B cell (primary cell): ENCODE measurements around the gene COL5A1. TPM values are rescaled to one million over a fixed set of nuclear protein-coding genes. Genes with fewer than 3 reads are reported as not detected.

Experiments used
- ATAC-seq: fragments of 200-7000 bp; cut with Tn5 transposase; one replicate; pipeline ENCODE4 v1.10.0; 2021; ENCODE audit warnings: low read depth, mild to moderate bottlenecking, moderate number of reproducible peaks, moderate library complexity
- CTCF ChIA-PET: fragments of 350-600 bp; sonication (Branson Sonifier 250); formaldehyde crosslinking; loops from one replicate; lab custom pipeline; 2021; ENCODE audit warnings: antibody characterized with exemption, inconsistent platforms; lab: Charles Lee
- POLR2A ChIA-PET: fragments of 350-600 bp; sonication (Branson Sonifier 250); formaldehyde crosslinking; loops from one replicate; lab custom pipeline; 2021; ENCODE audit warnings: antibody characterized with exemption; lab: Charles Lee
- DNase-seq: peaks from one replicate; pipeline ENCODE4 v3.0.0; 2013
- H2AFZ ChIP-seq: 2 replicates; pipeline ENCODE4 v1.6.1; 2012; ENCODE audit warnings: mild to moderate bottlenecking, low read depth, low read length; ENCODE audit not compliant: insufficient read depth, poor library complexity, severe bottlenecking
- H3K27ac ChIP-seq, 2 donors: 1 replicate in 1 of 2; 2 replicates in 1 of 2; pipeline ENCODE4 v1.5.1; 2012 to 2013; ENCODE audit warnings: low read length in 2 of 2, mild to moderate bottlenecking in 2 of 2, moderate library complexity in 1 of 2
- H3K27me3 ChIP-seq, 4 experiments: fragments of 200-600 bp in 1 of 4; sonication (generic) in 1 of 4; replicated peaks in 1 of 4; 1 replicate in 2 of 4; 2 replicates in 2 of 4; pipeline versions ENCODE4 v1.6.1 to v1.7.0; 2013 to 2016; ENCODE audit warnings: low read length in 3 of 4, mild to moderate bottlenecking in 2 of 4, mixed read lengths in 1 of 4, moderate library complexity in 1 of 4; ENCODE audit not compliant: insufficient read depth in 4 of 4, control insufficient read depth in 3 of 4; ENCODE audit errors: control extremely low read depth in 1 of 4
- H3K36me3 ChIP-seq, 2 experiments: replicated peaks in 1 of 2; 1 replicate in 1 of 2; 2 replicates in 1 of 2; pipeline versions ENCODE4 v1.6.1 to v1.7.1; 2013; ENCODE audit warnings: low read length in 1 of 2; ENCODE audit not compliant: insufficient read depth in 2 of 2, control insufficient read depth in 1 of 2; ENCODE audit errors: control extremely low read depth in 1 of 2, extremely low read depth in 1 of 2
- H3K4me1 ChIP-seq, 2 donors: fragments of 200-600 bp in 1 of 2; sonication (generic) in 1 of 2; 1 replicate in 1 of 2; 2 replicates in 1 of 2; pipeline versions ENCODE4 v1.5.1 to v1.6.1; 2013 to 2017; ENCODE audit warnings: low read length in 2 of 2; ENCODE audit not compliant: control insufficient read depth in 2 of 2, insufficient read depth in 2 of 2
- H3K4me2 ChIP-seq: replicated peaks from 2 replicates; pipeline ENCODE3; 2012; ENCODE audit warnings: mild to moderate bottlenecking, low read depth, low read length; ENCODE audit not compliant: poor library complexity, severe bottlenecking
- H3K4me3 ChIP-seq, 5 experiments: fragments of 200-600 bp in 1 of 5; sonication (generic) in 1 of 5; 1 replicate in 3 of 5; 2 replicates in 2 of 5; pipeline versions ENCODE4 v1.5.1 to v1.7.0; 2011 to 2016; ENCODE audit warnings: low read length in 4 of 5, mild to moderate bottlenecking in 4 of 5, low read depth in 2 of 5, control low read depth in 1 of 5, moderate library complexity in 1 of 5; ENCODE audit not compliant: insufficient read depth in 1 of 5; ENCODE audit errors: control extremely low read depth in 1 of 5, extremely low read depth in 1 of 5
- H3K79me2 ChIP-seq: fragments of 200-600 bp; sonication (generic); one replicate; pipeline ENCODE4 v1.6.0; 2016; ENCODE audit warnings: low read length; ENCODE audit not compliant: control insufficient read depth, insufficient read depth
- H3K9ac ChIP-seq: fragments of 200-600 bp; sonication (generic); 2 replicates; pipeline ENCODE4 v1.6.1; 2017; ENCODE audit warnings: mild to moderate bottlenecking, low read length, moderate library complexity
- H3K9me3 ChIP-seq, 3 donors: one replicate each; pipeline versions ENCODE4 v1.6.1 to v1.7.1; 2013; ENCODE audit warnings: low read length in 2 of 3; ENCODE audit not compliant: control insufficient read depth in 2 of 3, insufficient read depth in 1 of 3; ENCODE audit errors: control extremely low read depth in 1 of 3
- H4K20me1 ChIP-seq: 2 replicates; pipeline ENCODE4 v1.6.0; 2012; ENCODE audit warnings: mild to moderate bottlenecking, low read length; ENCODE audit not compliant: insufficient read depth, control insufficient read depth, poor library complexity, severe bottlenecking
- H3K27ac Mint-ChIP-seq: one replicate; pipeline ENCODE4 v1.8.0; 2021; ENCODE audit warnings: mixed read lengths
- H3K27me3 Mint-ChIP-seq: one replicate; pipeline ENCODE4 v1.8.0; 2021; ENCODE audit warnings: mixed read lengths
- H3K4me1 Mint-ChIP-seq: one replicate; pipeline ENCODE4 v1.8.0; 2021; ENCODE audit warnings: mixed read lengths
- H3K4me3 Mint-ChIP-seq: one replicate; pipeline ENCODE4 v1.8.0; 2021; ENCODE audit warnings: mixed read lengths
- H3K9me3 Mint-ChIP-seq: one replicate; pipeline ENCODE4 v1.8.0; 2022; ENCODE audit warnings: mixed read lengths; ENCODE audit not compliant: insufficient read depth
- EZH2 ChIP-seq: IDR thresholded peaks from 2 replicates; pipeline ENCODE4 v1.6.1; 2012; ENCODE audit warnings: borderline replicate concordance, low read depth, mild to moderate bottlenecking, moderate library complexity, low read length; ENCODE audit not compliant: insufficient read depth, poor library complexity, severe bottlenecking
- WGBS: methylation state at CpG from one replicate; pipeline ENCODE4 v1.1.5; 2013; ENCODE audit warnings: missing lambda C conversion rate; ENCODE audit not compliant: insufficient coverage; 5-methylcytosine and 5-hydroxymethylcytosine counted together
- intact Hi-C: fragments of 100-400 bp; cut with micrococcal nuclease; formaldehyde crosslinking; loops from one replicate; pipeline ENCODE4 v1.10.0; 2022
- polyA plus RNA-seq: library from polyadenylated mRNA; depleted of rRNA; stranded (reverse); fragments of >200 nt; gene quantifications from 2 replicates; pipeline ENCODE4 v1.2.3, GENCODE V29; 2012
- total RNA-seq, 2 donors: library from RNA; stranded (reverse); fragments of 120-200 nt in 1 of 2; gene quantifications; 1 replicate in 1 of 2; 2 replicates in 1 of 2; pipeline versions ENCODE4 v1.2.3 to v1.2.4, GENCODE V29; 2013 to 2022
- TF ChIP-seq, protein P1 (sequence below): fragments of 200-600 bp; IDR thresholded peaks from one replicate; pipeline ENCODE4 v1.8.0; 2022; ENCODE audit warnings: antibody characterized with exemption, mild to moderate bottlenecking

The COL5A1 gene
- total and polyA plus RNA-seq, 2 donors (not counting 1 experiment from before 2014, with no cell fraction given): 0.06 TPM; not detected in 1

DNA sequence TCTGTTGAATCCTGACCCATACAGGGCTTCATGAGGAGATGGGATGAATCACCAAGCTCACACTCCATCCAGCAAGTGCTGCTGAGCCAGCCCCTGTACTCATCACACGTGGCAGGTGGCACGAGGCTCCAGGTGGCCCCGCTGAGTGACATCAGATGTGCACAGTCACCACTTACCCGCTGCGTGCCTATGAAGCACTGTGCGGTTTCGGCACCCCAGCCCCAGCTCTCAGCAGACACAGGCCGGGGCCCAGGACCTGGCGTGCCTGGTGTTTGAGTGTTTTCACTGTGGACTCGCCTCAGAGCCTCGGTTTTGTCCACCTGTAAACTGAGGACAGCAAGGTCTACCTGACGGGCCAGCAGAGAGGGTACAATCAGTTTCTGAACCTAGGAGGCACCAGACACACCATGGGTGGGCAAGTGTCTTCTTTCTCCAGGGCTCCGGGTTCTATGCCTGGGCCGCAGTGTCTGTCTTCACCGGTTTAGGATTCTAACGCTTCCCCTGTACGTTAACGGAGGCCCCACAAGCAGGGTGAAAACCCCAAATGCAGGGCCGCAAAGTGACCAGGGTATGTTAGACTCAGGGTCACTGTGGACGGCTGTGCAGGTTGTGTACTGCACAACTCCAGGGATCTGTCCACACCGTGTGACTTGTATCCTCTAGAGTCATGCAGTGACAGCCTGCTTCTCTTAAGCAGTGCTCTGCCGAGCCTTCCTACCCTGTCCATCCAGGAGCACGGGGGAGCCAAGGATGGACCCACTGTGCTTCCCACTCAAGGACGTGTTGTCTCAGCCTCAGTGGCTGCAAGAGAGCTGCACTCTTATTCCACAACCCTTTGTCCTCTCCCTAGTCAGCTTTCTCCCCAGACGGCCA lies 44.3 kb upstream of the COL5A1 start:
- no peaks in the 10 kb centered on the region for H3K79me2 ChIP-seq
- H3K4me3 Mint-ChIP-seq: no peak overlapping the region
- intact Hi-C loops: no loop called here
- no peak overlapping the region for H3K9ac ChIP-seq
- no peak overlapping the region for H3K4me3 ChIP-seq
- WGBS: 87% methylated on average over 24 of the region's 25 CpGs
- H3K4me1 ChIP-seq: no peaks in the 10 kb centered on the region
- TF ChIP-seq, protein P1, sequence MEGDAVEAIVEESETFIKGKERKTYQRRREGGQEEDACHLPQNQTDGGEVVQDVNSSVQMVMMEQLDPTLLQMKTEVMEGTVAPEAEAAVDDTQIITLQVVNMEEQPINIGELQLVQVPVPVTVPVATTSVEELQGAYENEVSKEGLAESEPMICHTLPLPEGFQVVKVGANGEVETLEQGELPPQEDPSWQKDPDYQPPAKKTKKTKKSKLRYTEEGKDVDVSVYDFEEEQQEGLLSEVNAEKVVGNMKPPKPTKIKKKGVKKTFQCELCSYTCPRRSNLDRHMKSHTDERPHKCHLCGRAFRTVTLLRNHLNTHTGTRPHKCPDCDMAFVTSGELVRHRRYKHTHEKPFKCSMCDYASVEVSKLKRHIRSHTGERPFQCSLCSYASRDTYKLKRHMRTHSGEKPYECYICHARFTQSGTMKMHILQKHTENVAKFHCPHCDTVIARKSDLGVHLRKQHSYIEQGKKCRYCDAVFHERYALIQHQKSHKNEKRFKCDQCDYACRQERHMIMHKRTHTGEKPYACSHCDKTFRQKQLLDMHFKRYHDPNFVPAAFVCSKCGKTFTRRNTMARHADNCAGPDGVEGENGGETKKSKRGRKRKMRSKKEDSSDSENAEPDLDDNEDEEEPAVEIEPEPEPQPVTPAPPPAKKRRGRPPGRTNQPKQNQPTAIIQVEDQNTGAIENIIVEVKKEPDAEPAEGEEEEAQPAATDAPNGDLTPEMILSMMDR: no peak
- no peak for TF ChIP-seq EZH2
- H3K9me3 Mint-ChIP-seq: no peaks in the 10 kb centered on the region
- H3K4me1 Mint-ChIP-seq: no peaks in the 10 kb centered on the region
- H3K27me3 Mint-ChIP-seq: peaks cover 6% of the 10 kb centered on the region
- ATAC-seq (no peak), DNase-seq (no peak)
- H3K27ac ChIP-seq: no peak overlapping the region
- POLR2A ChIA-PET: no interaction called here
- CTCF ChIA-PET: no interaction called here
- H3K4me2 ChIP-seq: no peak overlapping the region
- peaks cover 0 to 11% (median 0%) of the 10 kb centered on the region in 3 donors for H3K9me3 ChIP-seq
- H3K27me3 ChIP-seq: peaks cover 0 to 5% (median 0%) of the 10 kb centered on the region in 4 experiments
- H4K20me1 ChIP-seq: no peaks in the 10 kb centered on the region
- no peak overlapping the region for H2AFZ ChIP-seq
- no peak overlapping the region for H3K27ac Mint-ChIP-seq
- H3K36me3 ChIP-seq: no peaks in the 10 kb centered on the region
